SKM-1 (cell line): ENCODE results near the gene CD300LD.

ENCODE experiments used
- DNase-seq: peaks from one replicate; lab custom pipeline; 2025; ENCODE audit not compliant: unreplicated experiment; lab: John Stamatoyannopoulos, UW

Gene CD300LD

DNA sequence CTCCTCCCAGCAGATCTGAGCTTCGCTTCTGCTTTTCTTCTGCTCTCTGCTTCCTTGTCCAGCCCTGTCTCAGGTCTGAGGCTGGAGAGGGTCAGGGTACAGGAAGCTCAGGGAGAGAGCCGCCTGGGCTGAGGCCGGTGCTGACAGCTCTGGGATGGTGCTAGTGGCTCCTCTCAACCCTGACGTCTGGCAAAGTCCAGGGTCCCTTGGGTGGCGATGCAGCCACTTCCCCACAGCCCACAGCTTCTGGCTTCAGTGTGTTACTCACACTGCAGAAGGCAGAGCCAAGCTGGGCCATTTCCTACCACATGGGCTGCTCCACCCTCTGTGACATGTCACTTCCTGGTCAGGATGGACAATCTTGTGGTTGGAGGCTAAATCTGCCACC is 46.2 kb downstream of the CD300LD start, which contains the start of gene CD300C:
Gene CD300C (minus strand): TSS at position 273 of the 388 bp plus-strand sequence. CDS start 333 bp downstream, outside the sequence.
- peak; percentile 60 for DNase-seq

DNA sequence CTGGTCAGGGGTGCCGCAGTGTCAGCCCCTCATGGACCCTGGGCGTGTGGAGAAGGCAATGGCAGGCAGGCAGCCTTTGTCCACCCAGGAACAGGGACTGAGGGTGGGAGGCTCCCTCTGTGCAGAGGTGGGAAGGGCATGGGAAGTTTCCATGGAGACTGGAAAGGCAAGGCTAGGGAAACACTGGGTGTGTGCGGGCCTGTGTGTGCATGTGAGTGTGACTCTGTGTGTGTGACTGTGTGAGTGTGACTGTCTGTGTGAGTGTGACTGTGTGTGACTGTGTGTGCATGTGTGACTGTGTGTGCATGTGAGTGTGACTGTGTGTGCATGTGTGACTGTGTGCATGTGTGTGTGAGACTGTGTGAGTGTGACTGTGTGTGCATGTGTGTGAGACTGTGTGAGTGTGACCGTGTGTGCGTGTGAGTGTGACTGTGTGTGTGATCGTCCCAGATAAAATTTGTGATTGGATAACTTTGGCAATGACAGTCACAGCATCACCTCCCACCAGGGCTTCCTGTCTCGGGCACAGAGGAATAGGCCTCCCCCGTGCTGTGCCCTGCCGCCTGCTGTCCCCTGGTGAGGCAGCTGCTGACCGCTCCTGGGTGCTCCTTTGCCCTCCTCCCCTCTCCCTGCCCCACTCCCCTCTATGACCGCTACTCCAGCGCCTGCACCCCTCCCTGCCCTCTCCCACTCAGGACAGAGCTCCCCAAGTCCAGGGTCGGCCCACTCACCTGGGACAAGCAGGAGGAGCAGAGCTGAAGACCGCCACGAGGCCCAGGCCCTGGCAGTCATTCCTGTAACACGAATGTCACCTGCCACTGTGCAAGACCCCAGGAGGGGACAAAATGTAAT is 46.9 kb downstream of the CD300LD start:
- no peak for DNase-seq

DNA sequence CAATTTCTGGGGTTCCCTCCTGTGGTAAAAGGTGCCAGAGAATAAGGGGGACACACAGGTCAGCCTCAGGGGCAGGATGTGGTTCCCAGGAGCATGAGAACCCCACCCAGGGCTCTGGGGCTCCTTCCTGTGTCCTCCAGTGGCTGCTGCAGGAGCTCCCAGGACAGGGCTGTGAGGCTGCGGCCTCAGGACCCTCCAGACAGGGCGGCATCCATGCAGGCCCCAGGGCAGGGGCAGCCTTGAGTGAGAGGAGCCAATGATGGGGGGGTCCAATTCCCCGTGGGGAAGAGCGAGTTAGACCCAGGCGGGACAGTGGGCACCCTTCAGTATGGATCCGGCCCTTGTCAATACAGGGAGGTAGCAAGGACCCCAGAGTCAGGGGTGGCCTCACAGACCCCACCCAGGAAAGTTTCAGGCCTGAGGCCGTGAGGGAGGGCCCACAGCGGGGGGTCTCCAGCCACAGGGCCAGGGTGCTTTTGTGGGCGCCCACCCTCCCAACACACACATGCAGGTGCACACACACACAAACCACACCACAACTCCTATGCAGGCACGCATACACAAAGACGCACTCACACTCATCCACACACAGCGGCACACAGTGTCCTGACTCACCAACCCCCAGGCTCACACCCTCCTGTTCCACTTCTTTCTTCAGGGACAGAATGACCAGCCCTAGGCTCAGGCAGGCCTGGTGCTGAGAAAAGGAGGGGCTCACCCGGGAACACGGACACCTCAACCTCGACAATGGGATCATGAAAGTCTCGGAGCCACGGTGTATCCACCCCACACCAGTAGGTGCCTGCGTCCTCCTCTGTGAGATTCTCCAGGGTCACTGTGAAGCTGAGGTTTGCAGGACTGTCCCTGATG is 48.0 kb downstream of the CD300LD start:
- no peak for DNase-seq

DNA sequence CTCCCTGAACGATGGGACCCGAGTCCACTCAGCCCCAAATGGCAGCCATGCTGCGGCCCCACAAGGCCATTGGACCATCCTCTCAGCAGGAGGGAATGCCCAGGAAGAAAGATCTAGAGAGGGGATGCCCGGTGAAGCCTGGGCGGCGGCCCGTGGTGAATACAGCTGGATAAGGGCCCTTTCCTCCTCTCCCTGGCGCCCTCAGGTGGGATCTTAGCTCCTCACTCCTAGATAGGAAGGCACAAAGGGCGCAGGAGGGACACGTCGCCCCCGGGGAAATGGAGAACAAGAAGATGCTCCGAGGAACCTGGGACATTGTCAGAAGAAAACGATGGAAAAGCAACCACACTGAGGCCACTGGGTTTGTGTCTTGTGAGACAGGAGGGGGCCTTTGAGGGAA is 48.7 kb downstream of the CD300LD start:
- no peak for DNase-seq

DNA sequence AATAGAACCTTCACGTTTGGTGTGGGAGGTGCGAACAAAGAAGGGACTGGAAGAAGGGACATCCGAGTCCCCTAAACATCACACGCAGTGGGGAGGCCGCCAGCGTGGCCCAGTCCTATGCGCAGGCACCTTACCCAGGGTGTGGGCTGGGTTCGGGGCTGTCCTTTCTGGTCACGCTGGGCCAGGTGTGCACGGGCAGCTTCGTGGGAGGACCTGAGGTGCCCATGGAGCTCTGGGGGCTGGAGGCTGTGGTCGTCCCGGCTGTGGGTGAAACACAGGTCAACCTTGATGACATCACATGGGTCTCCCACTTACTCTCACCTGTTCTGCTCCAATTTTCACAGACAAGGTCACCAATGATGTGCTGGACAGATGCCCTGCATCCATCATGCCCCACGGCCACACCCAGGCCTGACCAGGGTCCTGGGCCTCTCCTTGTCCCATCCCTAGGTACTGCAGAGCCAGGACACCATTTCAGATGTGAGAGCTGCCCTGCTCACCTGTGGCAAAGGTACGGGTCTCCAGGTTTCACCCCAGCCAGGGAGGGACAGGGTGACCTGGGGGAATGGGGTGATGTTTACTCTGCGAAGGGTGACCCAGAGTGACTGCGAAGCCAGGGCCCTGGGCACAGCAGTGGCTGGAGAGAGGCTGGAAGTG is 49.2 kb downstream of the CD300LD start:
- no peak for DNase-seq

DNA sequence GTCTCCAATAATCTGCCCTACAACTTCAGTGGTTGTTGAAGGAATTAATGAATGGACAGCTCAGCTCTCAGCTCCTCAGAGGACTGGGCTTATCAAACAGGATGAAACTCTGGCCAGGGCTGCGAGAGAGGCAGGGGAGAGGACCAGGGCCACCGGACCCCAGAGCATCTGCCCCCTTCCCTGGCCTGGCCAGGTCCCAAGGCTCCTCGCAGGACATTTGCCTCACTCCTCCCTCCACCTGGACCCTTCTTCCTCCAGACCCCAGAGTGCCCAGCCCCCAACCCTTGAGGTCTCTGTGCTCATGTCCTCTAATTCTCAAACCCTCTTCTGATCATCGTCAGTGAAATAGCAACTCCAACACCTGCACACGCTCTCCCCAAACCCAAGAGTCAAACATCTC is 49.9 kb downstream of the CD300LD start:
- no peak for DNase-seq

DNA sequence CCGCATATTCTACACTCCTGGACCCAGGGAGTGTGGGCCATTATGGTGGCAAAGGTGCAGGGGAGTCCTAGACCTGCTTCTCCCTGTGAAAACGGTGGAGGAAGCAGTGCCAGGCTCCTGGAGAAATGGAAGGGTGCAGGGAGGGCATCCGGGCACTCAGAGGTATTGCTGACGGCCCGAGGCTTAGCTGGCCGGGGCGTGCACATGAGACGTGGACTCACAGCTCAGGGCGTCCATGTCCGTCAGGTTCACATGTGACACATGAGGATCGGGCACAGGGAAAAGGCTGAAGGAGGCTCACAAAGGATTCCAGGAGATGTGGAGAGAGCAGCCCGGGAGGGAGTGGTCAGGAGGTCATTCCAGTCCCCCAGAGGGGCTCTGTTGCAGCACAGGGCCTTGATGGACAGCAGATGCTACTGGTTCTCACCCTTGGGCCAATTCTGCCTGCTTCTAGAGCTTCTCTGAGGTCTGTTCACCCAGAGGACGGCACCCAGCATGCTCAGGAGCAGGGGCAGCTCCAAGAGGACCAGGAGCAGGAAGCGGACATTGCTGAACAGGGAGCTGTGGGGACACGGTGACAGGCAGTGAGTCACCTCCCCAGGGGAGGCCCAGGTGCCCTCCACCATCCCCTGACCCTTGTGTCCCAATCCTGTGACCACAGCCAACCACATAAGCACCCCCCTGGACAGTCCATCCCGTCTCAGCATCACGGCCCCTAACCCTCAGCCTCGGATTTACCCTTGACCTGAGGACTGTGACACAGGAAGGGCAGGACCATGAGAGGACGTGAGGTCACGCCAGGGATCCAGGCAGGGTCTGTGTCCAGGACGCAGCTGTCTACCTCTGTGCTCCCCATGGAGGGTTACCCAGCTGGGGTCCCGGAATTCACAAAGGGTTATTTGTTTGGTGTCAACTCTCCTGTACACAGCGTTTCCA is 50.6 kb downstream of the CD300LD start:
- DNase-seq, result no peak

DNA sequence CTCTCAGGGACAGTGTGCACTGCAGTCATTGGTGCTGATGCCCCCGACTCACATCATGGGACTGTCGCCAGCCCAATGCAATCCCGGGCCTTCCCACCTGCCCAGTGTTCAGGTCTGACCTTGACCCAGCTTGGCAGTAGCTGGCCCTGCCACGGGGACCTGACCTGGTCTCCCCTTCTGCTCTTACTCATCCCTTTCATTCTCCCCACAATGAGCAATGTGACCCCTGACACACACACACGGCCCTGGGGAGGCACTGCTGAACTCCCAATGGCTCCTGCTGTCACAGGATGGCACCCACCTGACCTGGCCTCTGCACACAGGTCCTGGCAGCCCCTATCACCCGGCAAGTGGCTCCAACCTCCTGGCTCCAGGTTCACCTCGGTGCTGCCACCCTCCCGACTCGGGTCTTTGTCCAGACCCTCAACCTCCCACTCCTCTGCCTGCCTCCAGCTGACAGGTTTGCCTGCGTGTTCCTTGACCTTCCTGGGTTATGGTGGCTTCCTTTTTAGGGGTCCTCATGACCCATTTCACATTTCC is 52.7 kb downstream of the CD300LD start:
- no peak for DNase-seq

DNA sequence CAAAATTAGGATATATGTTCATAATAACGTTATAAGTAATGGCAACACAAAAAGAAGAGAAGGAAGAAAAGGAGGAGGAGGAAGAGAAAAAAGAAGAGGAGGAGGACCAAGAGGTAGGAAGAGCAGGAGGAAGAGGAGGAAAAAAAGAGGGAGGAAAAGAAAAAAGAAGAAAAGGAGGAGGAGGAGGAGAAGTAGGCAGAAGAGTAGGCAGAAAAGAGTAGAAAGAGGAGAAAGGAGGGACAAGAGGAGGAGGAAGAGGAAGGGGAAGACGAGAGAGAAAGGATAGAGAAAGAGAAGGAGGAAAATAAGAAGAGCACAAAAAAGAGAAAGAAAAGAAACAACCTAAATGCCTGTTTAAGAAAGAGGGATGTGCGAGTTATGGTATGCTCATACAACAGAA is 55.2 kb downstream of the CD300LD start:
- no peak for DNase-seq

DNA sequence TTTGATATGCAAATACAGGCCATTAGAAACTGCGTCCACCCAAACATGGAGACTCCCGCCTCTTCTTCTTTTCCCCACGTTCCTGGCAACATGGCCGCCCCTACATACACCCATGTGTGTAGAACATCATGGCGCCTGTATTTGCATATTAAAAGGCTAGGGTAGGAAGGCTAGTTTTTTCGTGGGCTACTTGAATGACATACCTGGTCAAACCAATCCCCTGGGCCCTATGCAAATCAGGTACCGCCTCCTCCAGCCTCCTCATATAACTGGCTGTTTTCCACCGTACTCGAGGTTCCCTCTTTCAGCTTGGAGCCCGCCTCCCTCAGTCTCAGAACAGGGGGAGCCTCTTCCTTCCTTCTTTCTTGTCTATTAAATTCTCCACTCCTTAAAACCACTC is 60.0 kb downstream of the CD300LD start:
- peak; percentile 97 for DNase-seq

DNA sequence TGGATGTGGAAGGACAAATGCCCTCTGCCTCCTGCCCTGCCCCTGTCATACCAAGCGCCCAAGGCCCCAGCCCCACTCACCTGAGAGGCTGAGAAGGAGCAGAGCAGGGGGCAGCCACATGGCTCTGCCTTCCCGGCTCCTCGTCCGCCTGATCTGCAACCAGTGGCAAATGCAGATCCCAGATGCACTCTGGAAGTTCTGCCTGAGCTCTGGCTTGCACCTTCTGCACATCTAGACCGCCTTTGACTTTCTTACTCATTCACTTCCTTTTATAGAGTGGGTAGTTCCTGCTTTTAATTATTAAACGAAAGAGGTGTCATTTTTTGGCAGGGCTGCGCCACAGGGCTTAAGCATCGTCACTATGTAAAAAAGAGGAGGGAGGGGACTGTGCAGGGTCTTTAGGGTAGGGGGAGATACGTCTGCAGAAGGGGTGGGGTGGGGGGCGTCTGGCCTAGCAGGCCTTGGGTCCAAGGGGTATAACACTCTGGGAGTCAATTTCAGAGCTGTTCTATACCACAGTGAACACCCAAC is 60.8 kb downstream of the CD300LD start, which contains the start of gene CD300LB:
Gene CD300LB (minus strand): TSS at position 245 of the 531 bp plus-strand sequence. CDS start 125 bp downstream, at position 120.
- peak; percentile 16 for DNase-seq

DNA sequence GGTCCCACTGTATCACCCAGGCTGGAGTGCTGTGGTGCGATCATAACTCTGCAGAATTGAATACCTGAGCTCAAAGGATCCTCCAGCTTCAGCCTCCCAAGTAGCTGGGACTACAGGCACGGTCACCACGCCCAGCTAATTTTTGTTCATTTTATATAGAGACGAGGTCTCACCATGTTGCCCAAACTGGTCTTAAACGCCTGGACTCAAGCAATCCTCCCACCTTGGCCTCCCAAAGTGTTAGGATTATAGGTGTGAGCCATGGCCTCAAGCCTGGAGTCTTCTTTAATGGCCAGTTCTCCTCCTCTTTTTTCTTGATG is 61.3 kb downstream of the CD300LD start:
- no peak for DNase-seq
